Natural killer cell (primary cell): Measurements from ENCODE around the gene ARCN1. TPM values are rescaled to one million over a fixed set of nuclear protein-coding genes. Genes with fewer than 3 reads are reported as not detected.

Experiments
- ATAC-seq, 3 donors: fragments of 150-1000 bp in 2 of 3; fragments of 200-7000 bp in 1 of 3; cut with Tn5 transposase; 1 replicate in 1 of 3; 2 replicates in 2 of 3; pipeline ENCODE4 v1.10.0; 2021; ENCODE audit warnings: mild to moderate bottlenecking in 2 of 3, moderate library complexity in 2 of 3
- DNase-seq, 2 donors: peaks; one replicate each; pipeline versions ENCODE4 v3.0.0 to v3.0.0-alpha.2; 2013 to 2021; ENCODE audit warnings: mixed read lengths in 1 of 2
- H3K27ac ChIP-seq: one replicate; pipeline ENCODE4 v1.5.1; 2013; ENCODE audit warnings: mild to moderate bottlenecking, low read length
- H3K27me3 ChIP-seq: one replicate; pipeline ENCODE4 v1.6.1; 2013; ENCODE audit warnings: low read length; ENCODE audit not compliant: control insufficient read depth, insufficient read depth
- H3K36me3 ChIP-seq: one replicate; pipeline ENCODE4 v1.6.1; 2013; ENCODE audit warnings: low read length; ENCODE audit not compliant: control insufficient read depth, insufficient read depth
- H3K4me1 ChIP-seq: one replicate; pipeline ENCODE4 v1.6.1; 2013; ENCODE audit warnings: low read length; ENCODE audit not compliant: control insufficient read depth, insufficient read depth
- H3K4me3 ChIP-seq: one replicate; pipeline ENCODE4 v1.5.1; 2013; ENCODE audit warnings: low read length
- H3K9me3 ChIP-seq: one replicate; pipeline ENCODE4 v1.6.1; 2013; ENCODE audit warnings: low read length; ENCODE audit not compliant: control insufficient read depth, insufficient read depth
- H3K27ac Mint-ChIP-seq, 2 donors: one replicate each; pipeline ENCODE4 v1.8.0; 2022; ENCODE audit warnings: mild to moderate bottlenecking in 2 of 2, mixed read lengths in 2 of 2, moderate library complexity in 1 of 2
- H3K27me3 Mint-ChIP-seq, 2 donors: one replicate each; pipeline ENCODE4 v1.8.0; 2022; ENCODE audit warnings: low read depth in 2 of 2, mixed read lengths in 2 of 2
- H3K36me3 Mint-ChIP-seq: one replicate; pipeline ENCODE4 v1.8.0; 2022; ENCODE audit warnings: mixed read lengths
- H3K4me1 Mint-ChIP-seq, 2 donors: one replicate each; pipeline ENCODE4 v1.8.0; 2022; ENCODE audit warnings: mixed read lengths in 2 of 2
- H3K4me3 Mint-ChIP-seq: one replicate; pipeline ENCODE4 v1.8.0; 2022; ENCODE audit warnings: mild to moderate bottlenecking, moderate library complexity, mixed read lengths
- H3K9me3 Mint-ChIP-seq, 2 donors: one replicate each; pipeline ENCODE4 v1.8.0; 2022; ENCODE audit warnings: mixed read lengths in 2 of 2
- WGBS: methylation state at CpG from one replicate; pipeline ENCODE4 v1.1.7; 2013; ENCODE audit warnings: missing lambda C conversion rate; ENCODE audit not compliant: insufficient coverage; 5-methylcytosine and 5-hydroxymethylcytosine counted together
- intact Hi-C: fragments of 100-400 bp; cut with micrococcal nuclease; formaldehyde crosslinking; loops from one replicate; pipeline ENCODE4 v1.14.2; 2022
- total RNA-seq, 4 donors: library from RNA; stranded (reverse); fragments of 120-200 nt in 1 of 4; gene quantifications; one replicate each; pipeline versions ENCODE4 v1.2.3 to v1.2.4, GENCODE V29; 2013 to 2022
- TF ChIP-seq, protein P1 (sequence below): fragments of 200-600 bp; IDR thresholded peaks from one replicate; pipeline ENCODE4 v1.8.0; 2022; ENCODE audit warnings: antibody characterized with exemption

The ARCN1 gene
- total RNA-seq, 3 donors from 2014 or later (not counting 1 experiment from before 2014, with no cell fraction given), result 72.9 to 88.6 (median 88.4) TPM

DNA sequence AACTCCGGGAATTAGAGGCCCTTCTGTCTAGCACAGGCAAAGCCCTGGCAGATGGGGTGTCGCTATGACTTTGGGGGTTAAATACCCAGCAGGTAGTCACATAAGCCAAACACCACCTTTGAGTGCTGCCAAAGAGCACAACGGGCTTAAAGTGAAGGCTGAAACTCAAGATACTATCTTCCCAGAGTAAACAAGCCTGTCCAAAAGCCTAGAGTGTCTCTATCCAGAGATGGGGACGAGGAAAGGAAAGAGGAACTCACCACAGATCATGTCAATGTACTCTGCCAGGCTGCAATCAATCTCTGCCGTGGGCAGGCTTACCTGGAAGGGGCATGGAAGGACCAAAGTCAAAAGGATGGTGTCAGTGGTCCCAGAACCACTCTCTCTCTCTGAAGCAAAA is 26.7 kb upstream of the ARCN1 start:
- no peaks in the 10 kb centered on the region for H3K4me1 Mint-ChIP-seq
- no peaks in the 10 kb centered on the region for H3K4me1 ChIP-seq
- intact Hi-C loops, result no loop called here
- no peak overlapping the region for H3K4me3 Mint-ChIP-seq
- no peaks in the 10 kb centered on the region for H3K27me3 ChIP-seq
- H3K9me3 Mint-ChIP-seq, result no peaks in the 10 kb centered on the region
- H3K27ac Mint-ChIP-seq, result no peak overlapping the region
- no peak overlapping the region for H3K4me3 ChIP-seq
- no peak for ATAC-seq
- no peak for DNase-seq
- H3K36me3 Mint-ChIP-seq, result no peaks in the 10 kb centered on the region
- no peaks in the 10 kb centered on the region for H3K9me3 ChIP-seq
- TF ChIP-seq, protein P1, sequence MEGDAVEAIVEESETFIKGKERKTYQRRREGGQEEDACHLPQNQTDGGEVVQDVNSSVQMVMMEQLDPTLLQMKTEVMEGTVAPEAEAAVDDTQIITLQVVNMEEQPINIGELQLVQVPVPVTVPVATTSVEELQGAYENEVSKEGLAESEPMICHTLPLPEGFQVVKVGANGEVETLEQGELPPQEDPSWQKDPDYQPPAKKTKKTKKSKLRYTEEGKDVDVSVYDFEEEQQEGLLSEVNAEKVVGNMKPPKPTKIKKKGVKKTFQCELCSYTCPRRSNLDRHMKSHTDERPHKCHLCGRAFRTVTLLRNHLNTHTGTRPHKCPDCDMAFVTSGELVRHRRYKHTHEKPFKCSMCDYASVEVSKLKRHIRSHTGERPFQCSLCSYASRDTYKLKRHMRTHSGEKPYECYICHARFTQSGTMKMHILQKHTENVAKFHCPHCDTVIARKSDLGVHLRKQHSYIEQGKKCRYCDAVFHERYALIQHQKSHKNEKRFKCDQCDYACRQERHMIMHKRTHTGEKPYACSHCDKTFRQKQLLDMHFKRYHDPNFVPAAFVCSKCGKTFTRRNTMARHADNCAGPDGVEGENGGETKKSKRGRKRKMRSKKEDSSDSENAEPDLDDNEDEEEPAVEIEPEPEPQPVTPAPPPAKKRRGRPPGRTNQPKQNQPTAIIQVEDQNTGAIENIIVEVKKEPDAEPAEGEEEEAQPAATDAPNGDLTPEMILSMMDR, result no peak
- H3K27ac ChIP-seq, result no peak overlapping the region
- no peaks in the 10 kb centered on the region for H3K27me3 Mint-ChIP-seq
- peaks cover 8% of the 10 kb centered on the region for H3K36me3 ChIP-seq
- 88% methylated on average over 5 of the region's 5 CpGs for WGBS

- H3K36me3 Mint-ChIP-seq, result no peaks in the 10 kb centered on the region
- no peak for ATAC-seq
- H3K27me3 ChIP-seq, result no peaks in the 10 kb centered on the region
- peaks cover 16% of the 10 kb centered on the region for H3K36me3 ChIP-seq
- 100% methylated on average over 2 of the region's 2 CpGs for WGBS
- H3K4me3 ChIP-seq, result no peak overlapping the region
- H3K9me3 Mint-ChIP-seq, result no peaks in the 10 kb centered on the region
- TF ChIP-seq, protein P1, result no peak
- no peak overlapping the region for H3K27ac Mint-ChIP-seq
- no peak overlapping the region for H3K4me3 Mint-ChIP-seq
- H3K4me1 Mint-ChIP-seq, result no peaks in the 10 kb centered on the region
- DNase-seq, result no peak
- H3K4me1 ChIP-seq, result no peaks in the 10 kb centered on the region
- H3K9me3 ChIP-seq, result no peaks in the 10 kb centered on the region
- no peak overlapping the region for H3K27ac ChIP-seq
- intact Hi-C loops, result no loop called here
- no peaks in the 10 kb centered on the region for H3K27me3 Mint-ChIP-seq
Observed at GRCh38 chr11:118547132-118547531, 25.1 kb upstream of the ARCN1 start.

GRCh38 chr11:118552341-118552740 is 19.9 kb upstream of the ARCN1 start:
- TF ChIP-seq, protein P1, result no peak
- Mint-ChIP-seq H3K4me3 (no peak overlapping the region), H3K9me3 (no peaks in the 10 kb centered on the region), H3K27me3 (no peaks in the 10 kb centered on the region), H3K4me1 (no peaks in the 10 kb centered on the region), H3K27ac (no peak overlapping the region), H3K36me3 (peaks cover 9% of the 10 kb centered on the region)
- intact Hi-C loops, result no loop called here
- Histone ChIP-seq H3K4me3 (no peak overlapping the region), H3K4me1 (no peaks in the 10 kb centered on the region), H3K27me3 (no peaks in the 10 kb centered on the region), H3K9me3 (no peaks in the 10 kb centered on the region), H3K27ac (no peak overlapping the region), H3K36me3 (peaks cover 30% of the 10 kb centered on the region)
- DNase-seq, result no peak
- ATAC-seq, result no peak
- WGBS, result 92% methylated on average over 4 of the region's 4 CpGs

DNA sequence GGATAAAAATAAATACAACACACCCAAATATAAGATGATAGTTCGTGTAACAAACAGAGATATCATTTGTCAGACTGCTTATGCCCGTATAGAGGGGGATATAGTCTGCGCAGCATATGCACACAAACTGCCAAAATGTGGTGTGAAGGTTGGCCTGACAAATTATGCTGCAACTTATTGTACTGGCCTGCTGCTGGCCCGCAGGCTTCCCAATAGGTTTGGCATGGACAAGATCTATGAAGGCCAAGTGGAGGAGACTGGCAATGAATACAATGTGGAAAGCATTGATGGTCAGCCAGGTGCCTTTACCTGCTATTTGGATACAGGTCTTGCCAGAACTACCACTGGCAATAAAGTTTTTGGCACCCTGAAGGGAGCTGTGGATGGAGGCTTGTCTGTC is 11.4 kb upstream of the ARCN1 start:
- Histone ChIP-seq H3K9me3 (no peaks in the 10 kb centered on the region), H3K4me1 (peaks cover 7% of the 10 kb centered on the region), H3K27me3 (no peaks in the 10 kb centered on the region), H3K4me3 (no peak overlapping the region), H3K36me3 (peaks cover 7% of the 10 kb centered on the region), H3K27ac (no peak overlapping the region)
- H3K4me1 Mint-ChIP-seq, result peaks cover 0 to 11% of the 10 kb centered on the region in 2 donors
- DNase-seq (no peak), ATAC-seq (no peak)
- WGBS, result 95% methylated on average over 4 of the region's 4 CpGs
- H3K27me3 Mint-ChIP-seq, result no peaks in the 10 kb centered on the region
- H3K27ac Mint-ChIP-seq, result no peak overlapping the region
- intact Hi-C loops, result no loop called here
- TF ChIP-seq, protein P1, result no peak
- no peak overlapping the region for H3K4me3 Mint-ChIP-seq
- H3K9me3 Mint-ChIP-seq, result no peaks in the 10 kb centered on the region
- no peaks in the 10 kb centered on the region for H3K36me3 Mint-ChIP-seq
